ENCODE results near the gene SCYGR5.
"Not testable (repeated sequence)": the region's sequence is repeated elsewhere in the genome, so short reads cannot be mapped to it uniquely, and the experiment has no call there.

Gene SCYGR5

GRCh38 chr2:227666631-227667170, at the start of gene SCYGR5:
Gene SCYGR5, plus strand, starts transcription at chr2:227666804. Its CDS starts 0 bp downstream, at chr2:227666804.
- in situ Hi-C loops (cut with MboI; ENCODE audit: low sequenced_read_pairs), result not testable (repeated sequence)

GRCh38 chr2:227617316-227618230, 49.0 kb upstream of the SCYGR5 start, which contains the start of gene SCYGR4:
Gene SCYGR4, plus strand, starts transcription at chr2:227617498. Its CDS starts 0 bp downstream, at chr2:227617498.
- in situ Hi-C loops (cut with MboI; ENCODE audit: low sequenced_read_pairs), result no loop called here

GRCh38 chr2:227623226-227623625, 43.4 kb upstream of the SCYGR5 start:
- in situ Hi-C loops (cut with MboI; ENCODE audit: low sequenced_read_pairs), result no loop called here

- in situ Hi-C loops (cut with MboI; ENCODE audit: low sequenced_read_pairs), result no loop called here
Measured at GRCh38 chr2:227625420-227625819, 41.2 kb upstream of the SCYGR5 start.

- in situ Hi-C loops (cut with MboI; ENCODE audit: low sequenced_read_pairs), result no loop called here
Measured at GRCh38 chr2:227626580-227627151, 39.9 kb upstream of the SCYGR5 start.

- in situ Hi-C loops (cut with MboI; ENCODE audit: low sequenced_read_pairs), result no loop called here
Measured at GRCh38 chr2:227627769-227628168, 38.8 kb upstream of the SCYGR5 start.

- in situ Hi-C loops (cut with MboI; ENCODE audit: low sequenced_read_pairs), result no loop called here
Measured at GRCh38 chr2:227629435-227629834, 37.2 kb upstream of the SCYGR5 start.

- in situ Hi-C loops (cut with MboI; ENCODE audit: low sequenced_read_pairs), result no loop called here
Measured at GRCh38 chr2:227630322-227630721, 36.3 kb upstream of the SCYGR5 start.

- in situ Hi-C loops (cut with MboI; ENCODE audit: low sequenced_read_pairs), result no loop called here
Measured at GRCh38 chr2:227632827-227633226, 33.8 kb upstream of the SCYGR5 start.

GRCh38 chr2:227634201-227634600, 32.4 kb upstream of the SCYGR5 start:
- in situ Hi-C loops (cut with MboI; ENCODE audit: low sequenced_read_pairs), result no loop called here

- in situ Hi-C loops (cut with MboI; ENCODE audit: low sequenced_read_pairs), result no loop called here
Measured at GRCh38 chr2:227642656-227643055, 23.9 kb upstream of the SCYGR5 start.

GRCh38 chr2:227643990-227644551, 22.5 kb upstream of the SCYGR5 start:
- in situ Hi-C loops (cut with MboI; ENCODE audit: low sequenced_read_pairs), result no loop called here

GRCh38 chr2:227653419-227653818, 13.2 kb upstream of the SCYGR5 start:
- in situ Hi-C loops (cut with MboI; ENCODE audit: low sequenced_read_pairs), result no loop called here

GRCh38 chr2:227654426-227654825, 12.2 kb upstream of the SCYGR5 start:
- in situ Hi-C loops (cut with MboI; ENCODE audit: low sequenced_read_pairs), result no loop called here

- in situ Hi-C loops (cut with MboI; ENCODE audit: low sequenced_read_pairs), result no loop called here
Measured at GRCh38 chr2:227655454-227655853, 11.2 kb upstream of the SCYGR5 start.

- in situ Hi-C loops (cut with MboI; ENCODE audit: low sequenced_read_pairs), result no loop called here
Measured at GRCh38 chr2:227657199-227657845, 9.3 kb upstream of the SCYGR5 start.

- in situ Hi-C loops (cut with MboI; ENCODE audit: low sequenced_read_pairs), result no loop called here
Measured at GRCh38 chr2:227661025-227661649, 5.5 kb upstream of the SCYGR5 start.

GRCh38 chr2:227661827-227662226, 4.8 kb upstream of the SCYGR5 start:
- in situ Hi-C loops (cut with MboI; ENCODE audit: low sequenced_read_pairs), result no loop called here

GRCh38 chr2:227665189-227665940, 1.2 kb upstream of the SCYGR5 start:
- in situ Hi-C loops (cut with MboI; ENCODE audit: low sequenced_read_pairs), result no loop called here

All from hTERT RPE-1 (cell line).